SH-SY5Y (cell line): ENCODE results near the gene KIFAP3.

Source experiments
- GATA2 ChIP-seq: IDR thresholded peaks from 2 replicates; pipeline ENCODE4 v1.6.1; 2011; ENCODE audit warnings: mild to moderate bottlenecking, low read depth, low read length
- GATA3 ChIP-seq: IDR thresholded peaks from 2 replicates; pipeline ENCODE4 v1.6.1; 2011; ENCODE audit warnings: low read depth, mild to moderate bottlenecking, low read length, moderate library complexity

GRCh38 chr1:170086399-170087032 lies 12.0 kb upstream of the KIFAP3 start:
- TF ChIP-seq GATA3: no peak
- no peak for TF ChIP-seq GATA2
